Mucosa of descending colon (tissue), 3 donors: ENCODE data around the gene GABRB1. TPM values are rescaled to one million over a fixed set of nuclear protein-coding genes. Genes with fewer than 3 reads are reported as not detected.

Source experiments
- ATAC-seq: fragments of 200-7000 bp; cut with Tn5 transposase; one replicate; pipeline ENCODE4 v1.9.1; 2020; ENCODE audit warnings: mild to moderate bottlenecking, moderate library complexity
- DNase-seq, 3 donors: peaks; one replicate each; pipeline ENCODE4 v3.0.0-alpha.2; 2020
- H3K36me3 ChIP-seq: fragments of 200-600 bp; one replicate; pipeline ENCODE4 v1.8.0; 2021; ENCODE audit warnings: low read depth, mild to moderate bottlenecking
- H3K4me1 ChIP-seq: fragments of 200-600 bp; one replicate; pipeline ENCODE4 v1.8.0; 2021; ENCODE audit warnings: low read depth, mild to moderate bottlenecking
- H3K4me3 ChIP-seq: fragments of 200-600 bp; one replicate; pipeline ENCODE4 v1.8.0; 2021; ENCODE audit warnings: mild to moderate bottlenecking
- H3K9me3 ChIP-seq: fragments of 200-600 bp; one replicate; pipeline ENCODE4 v1.8.0; 2021; ENCODE audit warnings: mild to moderate bottlenecking
- intact Hi-C, 2 donors: fragments of 100-400 bp; cut with DNase I in 1 of 2; cut with micrococcal nuclease in 1 of 2; formaldehyde crosslinking; loops; one replicate each; pipeline versions ENCODE4 v1.11.0 to v1.11.1; 2022; cut with DNase I, micrococcal nuclease
- total RNA-seq, 3 donors: library from RNA; stranded (reverse); fragmentation: NEBNext Ultra II Directional in 2 of 3; extraction: Animal tissue kit (Norgen Biotek cat#: 25700) in 2 of 3; gene quantifications; one replicate each; pipeline versions ENCODE4 v1.2.1 to v1.2.4, GENCODE V29; 2021 to 2023
- TF ChIP-seq, protein P1 (sequence below): fragments of 200-600 bp; IDR thresholded peaks from one replicate; pipeline ENCODE4 v1.8.0; 2022; ENCODE audit warnings: antibody characterized with exemption, mild to moderate bottlenecking
- donor health status: DM: no; HTN: no; CAD: no; lungs with moderate emphysema.
- donor health status: DM: no; HTN: no; CAD: no.
- donor health status: DM: no; HTN: yes; CAD: no.

The GABRB1 gene
- total RNA-seq, 3 donors from 2014 or later = 0.55 to 0.84 (median 0.82) TPM

DNA sequence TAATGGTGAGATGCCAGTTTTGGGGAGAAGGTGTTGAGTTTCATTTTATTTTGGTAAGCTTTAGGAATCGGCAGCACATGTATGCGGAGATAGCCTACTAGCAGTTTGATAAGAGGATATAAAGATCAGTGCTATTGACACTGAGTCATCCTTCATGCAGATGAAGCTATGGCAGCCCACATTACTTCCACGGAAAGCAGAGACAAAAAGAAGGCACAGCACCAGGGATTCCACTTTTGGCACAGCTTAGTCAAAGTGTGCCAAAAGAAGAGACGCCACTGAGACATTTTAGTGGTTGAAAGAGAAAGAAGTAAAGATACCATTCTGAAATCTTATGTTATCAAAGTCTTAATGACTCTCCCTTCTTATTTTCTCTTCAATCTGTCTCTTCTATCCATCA is 103.8 kb downstream of the GABRB1 start:
- DNase-seq (no peak), ATAC-seq (no peak)
- intact Hi-C loops = no loop called here
- Histone ChIP-seq H3K4me3 (no peak overlapping the region), H3K4me1 (no peaks in the 10 kb centered on the region), H3K36me3 (no peaks in the 10 kb centered on the region), H3K9me3 (no peaks in the 10 kb centered on the region)
- TF ChIP-seq, protein P1, sequence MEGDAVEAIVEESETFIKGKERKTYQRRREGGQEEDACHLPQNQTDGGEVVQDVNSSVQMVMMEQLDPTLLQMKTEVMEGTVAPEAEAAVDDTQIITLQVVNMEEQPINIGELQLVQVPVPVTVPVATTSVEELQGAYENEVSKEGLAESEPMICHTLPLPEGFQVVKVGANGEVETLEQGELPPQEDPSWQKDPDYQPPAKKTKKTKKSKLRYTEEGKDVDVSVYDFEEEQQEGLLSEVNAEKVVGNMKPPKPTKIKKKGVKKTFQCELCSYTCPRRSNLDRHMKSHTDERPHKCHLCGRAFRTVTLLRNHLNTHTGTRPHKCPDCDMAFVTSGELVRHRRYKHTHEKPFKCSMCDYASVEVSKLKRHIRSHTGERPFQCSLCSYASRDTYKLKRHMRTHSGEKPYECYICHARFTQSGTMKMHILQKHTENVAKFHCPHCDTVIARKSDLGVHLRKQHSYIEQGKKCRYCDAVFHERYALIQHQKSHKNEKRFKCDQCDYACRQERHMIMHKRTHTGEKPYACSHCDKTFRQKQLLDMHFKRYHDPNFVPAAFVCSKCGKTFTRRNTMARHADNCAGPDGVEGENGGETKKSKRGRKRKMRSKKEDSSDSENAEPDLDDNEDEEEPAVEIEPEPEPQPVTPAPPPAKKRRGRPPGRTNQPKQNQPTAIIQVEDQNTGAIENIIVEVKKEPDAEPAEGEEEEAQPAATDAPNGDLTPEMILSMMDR = no peak

- H3K9me3 ChIP-seq = no peaks in the 10 kb centered on the region
- intact Hi-C loops = no loop called here
- DNase-seq (no peak), ATAC-seq (no peak)
- no peaks in the 10 kb centered on the region for H3K36me3 ChIP-seq
- H3K4me1 ChIP-seq = no peaks in the 10 kb centered on the region
- no peak overlapping the region for H3K4me3 ChIP-seq
- TF ChIP-seq, protein P1 = no peak
These were observed 111.9 kb downstream of the GABRB1 start for GRCh38 chr4:47143261-47143660.

DNA sequence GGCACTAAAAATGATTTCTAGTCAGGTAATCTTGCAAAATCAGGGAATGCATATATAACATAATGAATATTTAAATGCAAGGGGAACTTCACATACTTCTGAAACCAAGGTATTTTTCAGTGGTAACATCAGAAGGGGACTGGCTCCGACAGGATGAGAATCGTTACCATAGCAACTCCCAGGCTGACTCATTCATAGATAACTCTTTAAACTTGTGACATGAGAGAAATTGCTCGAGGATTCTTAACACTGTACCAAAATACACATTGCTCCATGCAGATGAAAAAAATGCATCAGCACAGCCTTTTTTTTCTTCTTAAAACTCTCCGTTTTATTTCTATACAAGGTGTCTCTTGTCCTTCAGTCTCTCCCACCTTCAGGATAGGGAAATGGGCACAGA is 114.3 kb downstream of the GABRB1 start:
- ATAC-seq (no peak), DNase-seq (no peak)
- intact Hi-C loops = no loop called here
- no peaks in the 10 kb centered on the region for H3K36me3 ChIP-seq
- no peaks in the 10 kb centered on the region for H3K4me1 ChIP-seq
- TF ChIP-seq, protein P1 = no peak
- H3K4me3 ChIP-seq = no peak overlapping the region
- H3K9me3 ChIP-seq = no peaks in the 10 kb centered on the region

DNA sequence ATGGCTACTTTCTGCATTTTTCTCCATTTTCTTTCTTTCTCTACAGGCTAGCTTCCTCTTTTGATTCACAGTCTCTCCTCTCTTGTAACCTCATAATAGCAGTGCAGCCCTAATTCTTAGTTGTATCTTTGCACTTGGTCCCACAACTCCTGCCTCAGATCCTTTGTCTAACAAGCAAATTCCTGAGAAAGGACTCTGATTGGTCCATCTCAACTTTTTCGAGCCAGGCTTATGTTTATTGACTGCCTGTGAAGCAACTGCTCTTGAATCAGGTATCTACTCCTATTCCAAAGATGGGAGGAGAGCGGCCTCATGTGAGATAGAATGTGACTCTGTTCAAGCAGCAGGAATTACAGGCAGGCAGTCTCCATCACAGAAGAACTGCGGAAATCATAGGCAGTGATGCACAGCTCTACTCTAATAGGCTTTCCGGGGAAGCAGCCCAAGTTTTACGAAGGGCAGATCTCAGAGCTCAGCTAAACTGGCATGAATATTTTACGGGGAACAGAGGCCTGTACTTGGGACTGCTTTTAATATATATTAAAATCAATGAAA is 123.5 kb downstream of the GABRB1 start:
- DNase-seq (no peak), ATAC-seq (no peak)
- TF ChIP-seq, protein P1 = no peak

DNA sequence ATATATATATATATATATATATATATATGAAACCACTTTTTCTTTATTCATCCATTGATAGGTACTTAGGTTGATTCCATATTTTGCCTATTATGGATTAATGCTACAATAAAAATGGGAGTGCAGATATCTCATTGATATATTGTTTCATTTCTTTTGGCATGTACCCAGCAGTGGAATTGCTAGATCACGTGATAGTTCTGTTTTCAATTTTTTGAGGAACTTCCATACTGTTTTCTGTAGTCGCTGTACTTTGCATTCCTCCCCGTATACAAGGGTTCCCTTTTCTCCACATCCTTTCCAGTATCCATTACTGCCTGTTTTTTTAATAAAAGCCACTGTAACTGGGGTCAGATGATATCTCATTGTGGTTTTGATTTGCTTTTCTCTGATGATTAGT is 124.6 kb downstream of the GABRB1 start:
- ATAC-seq (no peak), DNase-seq (no peak)
- H3K9me3 ChIP-seq = no peaks in the 10 kb centered on the region
- no peaks in the 10 kb centered on the region for H3K36me3 ChIP-seq
- no peak overlapping the region for H3K4me3 ChIP-seq
- TF ChIP-seq, protein P1 = no peak
- intact Hi-C loops = no loop called here
- H3K4me1 ChIP-seq = no peaks in the 10 kb centered on the region

More for the DNA sequence above, 123.5 kb downstream of the GABRB1 start:
- Histone ChIP-seq H3K9me3 (no peaks in the 10 kb centered on the region), H3K4me1 (no peaks in the 10 kb centered on the region), H3K4me3 (no peak overlapping the region), H3K36me3 (no peaks in the 10 kb centered on the region)
- intact Hi-C loops = no loop called here

DNA sequence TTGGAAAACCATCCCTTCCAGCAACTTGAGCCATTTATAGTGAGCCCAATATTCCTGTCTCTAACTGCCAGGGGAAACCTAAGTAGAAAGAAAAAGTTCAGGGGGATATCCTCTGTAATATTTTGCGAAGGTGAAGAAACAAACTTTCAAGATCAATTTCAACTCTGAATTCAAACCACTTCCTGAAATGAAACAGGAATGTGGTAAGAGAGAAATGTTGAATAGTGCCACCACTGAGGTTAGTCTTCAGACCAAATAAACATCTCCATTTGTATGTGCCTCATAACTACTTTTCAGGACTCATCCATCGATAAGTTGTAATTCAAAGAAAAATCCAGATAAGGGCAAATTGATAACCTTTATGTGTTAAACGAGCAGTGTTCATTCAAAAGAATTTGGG is 128.7 kb downstream of the GABRB1 start:
- TF ChIP-seq, protein P1 = no peak
- Histone ChIP-seq H3K36me3 (no peaks in the 10 kb centered on the region), H3K9me3 (no peaks in the 10 kb centered on the region), H3K4me1 (no peaks in the 10 kb centered on the region), H3K4me3 (no peak overlapping the region)
- ATAC-seq = no peak
- intact Hi-C loops = no loop called here
- no peak for DNase-seq
